Measurements from ENCODE around the gene AATF.
A peak's percentile ranks its signal among the peaks of the same experiment; 100 is the strongest.

The AATF gene

GRCh38 chr17:37037590-37038155 is 88.9 kb downstream of the AATF start:
- no peak for TF ChIP-seq CTCF (conservative IDR thresholded peaks at IDR 0.05; ENCODE audit: low read length)
- H3K4me3 ChIP-seq (ENCODE audit: low read length) = no peak overlapping the region

GRCh38 chr17:37039269-37039668 is 90.5 kb downstream of the AATF start:
- no peak for TF ChIP-seq CTCF (conservative IDR thresholded peaks at IDR 0.05; ENCODE audit: low read length)
- H3K4me3 ChIP-seq (ENCODE audit: low read length) = no peak overlapping the region
- DNase-seq (ENCODE audit: low read depth) = no peak

More at GRCh38 chr17:37037590-37038155, 88.9 kb downstream of the AATF start:
- DNase-seq (ENCODE audit: low read depth) = peak; percentile 82

- TF ChIP-seq CTCF (conservative IDR thresholded peaks at IDR 0.05; ENCODE audit: low read length) = no peak
- DNase-seq (ENCODE audit: low read depth) = no peak
- no peak overlapping the region for H3K4me3 ChIP-seq (ENCODE audit: low read length)
These were observed 93.2 kb downstream of the AATF start for GRCh38 chr17:37041932-37042331.

- no peak for DNase-seq (ENCODE audit: low read depth)
- no peak for TF ChIP-seq CTCF (conservative IDR thresholded peaks at IDR 0.05; ENCODE audit: low read length)
- no peak overlapping the region for H3K4me3 ChIP-seq (ENCODE audit: low read length)
These were observed 94.4 kb downstream of the AATF start for GRCh38 chr17:37043201-37043600.

GRCh38 chr17:37045351-37045922 is 96.7 kb downstream of the AATF start:
- no peak for TF ChIP-seq CTCF (conservative IDR thresholded peaks at IDR 0.05; ENCODE audit: low read length)
- DNase-seq (ENCODE audit: low read depth) = no peak

GRCh38 chr17:37047631-37048104 is 98.9 kb downstream of the AATF start:
- no peak overlapping the region for H3K4me3 ChIP-seq (ENCODE audit: low read length)
- peak; percentile 88 for TF ChIP-seq CTCF (conservative IDR thresholded peaks at IDR 0.05; ENCODE audit: low read length)
- peak; percentile 80 for DNase-seq (ENCODE audit: low read depth)

More at GRCh38 chr17:37045351-37045922, 96.7 kb downstream of the AATF start:
- H3K4me3 ChIP-seq (ENCODE audit: low read length) = no peak overlapping the region

- no peak for DNase-seq (ENCODE audit: low read depth)
- no peak overlapping the region for H3K4me3 ChIP-seq (ENCODE audit: low read length)
- TF ChIP-seq CTCF (conservative IDR thresholded peaks at IDR 0.05; ENCODE audit: low read length) = no peak
These were observed 100.1 kb downstream of the AATF start for GRCh38 chr17:37048811-37049210.

All from AG10803 (cell line).